ENCODE results near the gene CCDC74A.
"Not testable (repeated sequence)": the region's sequence is repeated elsewhere in the genome, so short reads cannot be mapped to it uniquely, and the experiment has no call there.

Gene CCDC74A

GRCh38 chr2:131527131-131528001, at the start of gene CCDC74A:
Gene CCDC74A, plus strand, starts transcription at chr2:131527888. Its CDS starts 83 bp downstream, at chr2:131527971.
- peak; percentile 57 to 65 for DNase-seq (ENCODE audit: low read depth in 2 of 2)

- not testable (repeated sequence) for DNase-seq (ENCODE audit: low read depth in 2 of 2)
These were observed 49.4 kb upstream of the CCDC74A start for GRCh38 chr2:131478074-131478849.

GRCh38 chr2:131478850-131479461, 48.7 kb upstream of the CCDC74A start:
- not testable (repeated sequence) for DNase-seq (ENCODE audit: low read depth in 2 of 2)

DNA sequence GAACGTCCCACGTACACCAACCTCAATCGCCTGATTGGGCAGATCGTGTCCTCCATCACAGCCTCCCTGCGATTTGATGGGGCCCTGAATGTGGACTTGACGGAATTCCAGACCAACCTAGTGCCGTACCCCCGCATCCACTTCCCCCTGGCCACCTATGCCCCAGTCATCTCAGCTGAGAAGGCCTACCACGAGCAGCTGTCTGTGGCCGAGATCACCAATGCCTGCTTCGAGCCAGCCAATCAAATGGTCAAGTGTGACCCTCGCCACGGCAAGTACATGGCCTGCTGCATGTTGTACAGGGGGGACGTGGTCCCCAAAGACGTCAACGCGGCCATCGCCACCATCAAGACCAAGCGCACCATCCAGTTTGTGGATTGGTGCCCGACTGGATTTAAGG, 47.3 kb upstream of the CCDC74A start:
- not testable (repeated sequence) for DNase-seq (ENCODE audit: low read depth in 2 of 2)

- not testable (repeated sequence) for DNase-seq (ENCODE audit: low read depth in 2 of 2)
These were observed 45.1 kb upstream of the CCDC74A start for GRCh38 chr2:131482506-131483155.

DNA sequence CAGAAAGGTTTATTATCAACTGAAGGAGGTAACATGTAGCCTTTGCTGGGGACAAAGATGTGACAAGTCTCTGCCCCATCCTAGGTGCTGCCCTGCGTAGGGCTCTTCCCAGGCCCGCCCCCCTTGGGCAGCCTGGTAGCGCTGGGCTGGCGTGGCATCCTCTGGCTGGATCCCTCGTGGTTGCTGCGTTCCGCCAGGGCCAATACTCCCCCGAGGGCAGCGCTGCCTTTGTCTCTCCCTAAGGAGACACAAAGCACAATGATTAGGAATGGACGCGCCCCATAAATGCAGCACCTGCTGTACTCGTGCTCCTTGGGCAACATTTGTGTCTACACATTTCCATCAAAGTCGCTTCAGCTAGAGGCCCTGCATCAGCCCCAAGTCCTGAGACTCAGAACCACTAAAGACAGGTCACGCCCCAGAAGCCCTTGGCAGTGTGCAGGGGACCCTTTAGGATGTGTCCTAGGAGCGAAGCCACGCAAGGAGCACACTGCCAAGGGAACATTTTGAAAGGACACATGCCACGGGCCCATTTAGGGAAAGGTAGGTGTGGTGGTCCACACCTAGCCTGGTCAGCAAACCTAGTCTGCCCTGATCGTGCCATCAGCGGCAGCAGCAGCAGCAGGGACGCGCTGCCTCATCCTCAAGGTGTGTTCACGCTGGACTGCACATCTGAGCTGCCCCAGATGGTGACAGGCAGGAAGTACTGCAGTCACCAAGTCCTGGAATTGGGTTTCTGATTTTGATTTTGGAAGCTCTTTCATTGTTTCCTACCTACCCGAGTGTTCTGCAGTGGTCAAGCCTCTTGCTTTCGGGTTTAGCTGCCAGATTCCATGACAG, 43.5 kb upstream of the CCDC74A start:
- not testable (repeated sequence) for DNase-seq (ENCODE audit: low read depth in 2 of 2)

DNA sequence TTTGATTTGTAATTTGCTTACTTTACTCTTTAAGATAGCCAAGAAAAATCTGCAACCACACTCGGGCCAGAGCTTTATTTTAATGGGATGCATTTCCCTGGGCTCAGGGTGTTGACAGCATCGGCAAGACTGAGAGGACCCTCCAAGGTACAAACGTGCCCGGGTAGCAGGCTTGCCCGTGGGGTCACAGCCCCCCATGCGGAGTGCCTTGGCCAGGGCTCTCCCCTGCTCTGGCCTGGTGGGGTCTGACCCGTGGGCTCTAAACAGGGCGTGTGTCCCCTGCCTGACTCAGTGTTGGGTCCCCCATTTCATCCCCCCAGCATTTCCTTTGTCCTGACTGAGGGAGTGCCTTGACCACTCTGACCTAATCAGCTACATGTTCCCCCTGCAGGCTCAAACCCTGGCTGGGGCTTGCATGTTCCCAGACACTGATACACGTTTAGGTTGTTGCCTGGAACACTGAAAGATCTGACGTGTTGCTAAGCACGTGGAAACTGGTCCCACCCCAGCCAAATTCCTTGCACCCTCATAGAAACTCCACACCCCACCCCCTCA, 42.7 kb upstream of the CCDC74A start:
- DNase-seq (ENCODE audit: low read depth in 2 of 2), result not testable (repeated sequence)

GRCh38 chr2:131486201-131486902, 41.3 kb upstream of the CCDC74A start:
- not testable (repeated sequence) for DNase-seq (ENCODE audit: low read depth in 2 of 2)

- no peak for DNase-seq (ENCODE audit: low read depth in 2 of 2)
These were observed 39.1 kb upstream of the CCDC74A start for GRCh38 chr2:131488306-131489205.

- DNase-seq (ENCODE audit: low read depth in 2 of 2), result not testable (repeated sequence)
These were observed 36.8 kb upstream of the CCDC74A start for GRCh38 chr2:131490616-131491468.

- DNase-seq (ENCODE audit: low read depth in 2 of 2), result not testable (repeated sequence)
These were observed 36.2 kb upstream of the CCDC74A start for GRCh38 chr2:131491469-131491836.

GRCh38 chr2:131492015-131492417, 35.7 kb upstream of the CCDC74A start, which contains the start of gene MZT2A:
Gene MZT2A, minus strand, starts transcription at chr2:131492397. Its CDS starts 21 bp downstream, at chr2:131492376.
- DNase-seq (ENCODE audit: low read depth in 2 of 2), result not testable (repeated sequence)

GRCh38 chr2:131492418-131493198, 35.1 kb upstream of the CCDC74A start:
- DNase-seq (ENCODE audit: low read depth in 2 of 2), result peak; percentile 81 to 85

DNA sequence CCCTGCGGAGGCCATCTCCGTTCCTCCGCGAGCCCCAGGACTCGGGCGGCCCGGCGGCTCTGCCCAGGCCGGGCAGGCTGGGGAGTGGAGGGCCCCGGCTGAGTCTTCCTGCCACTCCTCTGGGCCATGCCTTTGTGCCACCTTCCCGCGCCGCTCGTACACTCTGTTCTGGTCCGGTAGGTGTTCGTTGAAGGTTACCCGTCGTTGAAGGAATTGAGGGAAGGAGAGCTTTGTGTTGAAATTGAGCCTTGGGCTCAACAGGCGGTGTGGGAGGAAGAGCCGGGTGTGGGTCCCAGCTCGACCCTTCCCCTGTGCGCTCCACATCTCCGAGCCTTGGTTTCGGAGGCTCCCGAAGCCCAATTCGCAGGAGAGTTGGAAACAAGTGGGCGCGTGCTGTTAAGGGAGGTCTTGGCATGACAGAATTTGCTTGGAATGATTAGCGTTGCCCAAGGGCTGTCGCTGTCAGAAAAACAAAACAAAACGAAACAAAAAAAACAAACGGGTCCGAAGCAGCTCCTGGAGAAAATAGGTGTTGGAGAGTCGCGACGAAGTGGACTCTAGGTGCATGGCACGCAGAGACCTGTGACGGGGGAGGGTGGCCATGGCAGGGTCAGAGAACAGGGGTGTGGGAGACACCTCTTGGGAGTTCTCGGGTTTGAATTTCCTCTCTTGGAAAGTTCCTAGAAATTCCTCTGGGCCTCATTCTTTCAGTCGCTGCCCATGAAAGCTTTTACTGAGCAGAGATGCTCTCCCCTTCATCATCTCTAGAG, 34.3 kb upstream of the CCDC74A start:
- DNase-seq (ENCODE audit: low read depth in 2 of 2), result no peak

- DNase-seq (ENCODE audit: low read depth in 2 of 2), result not testable (repeated sequence)
These were observed 32.2 kb upstream of the CCDC74A start for GRCh38 chr2:131495506-131495905.

All from stimulated activated CD8-positive, alpha-beta memory T cell treated with anti-CD3 and anti-CD28 coated beads, Interleukin-2, amount 100 ng/mL, for 1 hour (primary cell).